ENCODE measurements around the gene PANK2. TPM values are rescaled to one million over a fixed set of nuclear protein-coding genes. Genes with fewer than 3 reads are reported as not detected.

PANK2 gene
- total RNA-seq, 1 donor from 2014 or later: 65.4 TPM

GRCh38 chr20:3858689-3859088 is 30.5 kb upstream of the PANK2 start:
- Mint-ChIP-seq H3K9me3 (no peaks in the 10 kb centered on the region), H3K27me3 (ENCODE audit: low read depth) (no peaks in the 10 kb centered on the region), H3K4me1 (peaks cover 8% of the 10 kb centered on the region), H3K4me3 (no peak overlapping the region), H3K27ac (ENCODE audit: unreplicated experiment) (no peak overlapping the region), H3K36me3 (ENCODE audit: low read depth) (peaks cover 29% of the 10 kb centered on the region)
- DNase-seq (ENCODE audit: low read depth, low spot score): no peak
- no peak for TF ChIP-seq CTCF (conservative IDR thresholded peaks at IDR 0.05)

GRCh38 chr20:3861191-3861590 is 28.0 kb upstream of the PANK2 start:
- no peak for TF ChIP-seq CTCF (conservative IDR thresholded peaks at IDR 0.05)
- Mint-ChIP-seq H3K9me3 (no peaks in the 10 kb centered on the region), H3K27ac (ENCODE audit: unreplicated experiment) (no peak overlapping the region), H3K36me3 (ENCODE audit: low read depth) (peaks cover 25% of the 10 kb centered on the region), H3K4me1 (no peaks in the 10 kb centered on the region), H3K27me3 (ENCODE audit: low read depth) (no peaks in the 10 kb centered on the region), H3K4me3 (no peak overlapping the region)
- DNase-seq (ENCODE audit: low read depth, low spot score): no peak

- Mint-ChIP-seq H3K27me3 (ENCODE audit: low read depth) (no peaks in the 10 kb centered on the region), H3K9me3 (no peaks in the 10 kb centered on the region), H3K36me3 (ENCODE audit: low read depth) (peaks cover 23% of the 10 kb centered on the region), H3K27ac (ENCODE audit: unreplicated experiment) (no peak overlapping the region), H3K4me1 (no peaks in the 10 kb centered on the region), H3K4me3 (no peak overlapping the region)
- DNase-seq (ENCODE audit: low read depth, low spot score): no peak
- no peak for TF ChIP-seq CTCF (conservative IDR thresholded peaks at IDR 0.05)
Measured at GRCh38 chr20:3862333-3862732, 26.9 kb upstream of the PANK2 start.

GRCh38 chr20:3863317-3863716 is 25.9 kb upstream of the PANK2 start:
- Mint-ChIP-seq H3K4me3 (no peak overlapping the region), H3K9me3 (no peaks in the 10 kb centered on the region), H3K4me1 (no peaks in the 10 kb centered on the region), H3K36me3 (ENCODE audit: low read depth) (peaks cover 23% of the 10 kb centered on the region), H3K27me3 (ENCODE audit: low read depth) (no peaks in the 10 kb centered on the region), H3K27ac (ENCODE audit: unreplicated experiment) (no peak overlapping the region)
- no peak for DNase-seq (ENCODE audit: low read depth, low spot score)
- no peak for TF ChIP-seq CTCF (conservative IDR thresholded peaks at IDR 0.05)

GRCh38 chr20:3864518-3864917 is 24.7 kb upstream of the PANK2 start:
- H3K27me3 Mint-ChIP-seq (ENCODE audit: low read depth): no peaks in the 10 kb centered on the region
- H3K4me3 Mint-ChIP-seq: no peak overlapping the region
- peaks cover 23% of the 10 kb centered on the region for H3K36me3 Mint-ChIP-seq (ENCODE audit: low read depth)
- no peaks in the 10 kb centered on the region for H3K9me3 Mint-ChIP-seq
- no peak overlapping the region for H3K27ac Mint-ChIP-seq (ENCODE audit: unreplicated experiment)
- no peak for DNase-seq (ENCODE audit: low read depth, low spot score)
- no peaks in the 10 kb centered on the region for H3K4me1 Mint-ChIP-seq
- TF ChIP-seq CTCF (conservative IDR thresholded peaks at IDR 0.05): no peak
